ENCODE data around the gene RBM43.

RBM43 gene

DNA sequence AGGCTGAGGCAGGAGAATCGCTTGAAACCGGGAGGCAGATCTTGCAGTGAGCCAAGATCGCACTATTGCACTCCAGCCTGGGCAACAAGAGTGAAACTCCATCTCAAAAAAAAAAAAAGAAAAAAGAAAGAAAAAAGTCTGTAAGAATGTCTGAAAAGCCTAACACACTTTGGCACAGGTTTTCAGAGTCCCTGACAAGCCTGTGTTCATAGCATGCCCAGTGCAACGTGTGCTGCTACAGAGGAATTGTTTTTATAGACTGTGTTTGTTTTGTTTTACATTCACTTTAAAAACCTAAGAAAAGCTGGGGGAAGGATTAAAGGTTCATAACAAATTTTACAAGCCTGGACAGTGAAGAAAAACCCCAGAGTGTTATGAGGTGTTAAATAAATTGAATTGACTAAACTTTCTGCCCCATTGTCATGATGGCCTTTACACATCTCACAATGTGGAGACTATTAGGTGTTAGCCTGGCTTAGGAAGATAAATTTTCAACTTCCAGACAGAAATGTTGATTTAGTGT is 55.2 kb downstream of the RBM43 start:
- no peak for DNase-seq

DNA sequence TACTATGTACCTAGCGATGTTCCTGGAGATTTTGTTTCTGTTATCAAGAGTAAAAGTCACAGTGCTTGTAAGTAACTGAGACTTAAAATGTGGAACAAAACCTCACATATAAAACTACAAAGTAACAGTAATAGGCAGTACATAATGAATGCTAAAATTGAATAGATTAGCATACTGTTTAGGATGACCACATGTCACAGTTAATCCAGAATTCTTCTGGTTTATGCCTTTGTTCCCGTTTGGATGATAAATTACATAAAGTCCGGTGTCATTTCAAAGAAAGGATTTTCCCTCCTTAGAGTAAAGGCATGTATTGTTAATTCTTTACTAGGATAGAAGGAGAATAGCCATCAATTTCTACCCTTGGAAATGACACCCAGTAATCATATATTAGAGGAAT is 56.1 kb downstream of the RBM43 start:
- DNase-seq, result no peak

- no peak for DNase-seq
Measured at GRCh38 chr2:151204756-151205155, 56.9 kb downstream of the RBM43 start.

DNA sequence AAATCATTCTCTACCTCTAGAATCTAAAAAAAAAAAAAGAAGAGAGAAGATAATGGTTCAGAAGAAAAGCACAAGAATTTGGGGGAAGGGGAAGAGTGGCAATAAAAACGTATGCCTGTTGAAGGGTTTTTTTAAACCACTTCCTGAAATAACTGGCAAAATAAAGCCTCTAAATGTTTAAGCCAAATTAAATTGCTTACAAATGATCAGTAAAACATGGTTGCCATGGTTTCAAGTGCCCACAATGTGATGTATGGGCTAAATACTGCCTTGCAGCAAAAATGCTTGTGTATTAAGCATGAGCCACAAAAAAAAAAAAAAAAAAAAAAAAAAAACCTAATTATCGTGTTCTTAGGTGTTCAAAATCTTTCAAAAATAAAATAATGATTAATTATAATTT is 60.8 kb downstream of the RBM43 start:
- no peak for DNase-seq

DNA sequence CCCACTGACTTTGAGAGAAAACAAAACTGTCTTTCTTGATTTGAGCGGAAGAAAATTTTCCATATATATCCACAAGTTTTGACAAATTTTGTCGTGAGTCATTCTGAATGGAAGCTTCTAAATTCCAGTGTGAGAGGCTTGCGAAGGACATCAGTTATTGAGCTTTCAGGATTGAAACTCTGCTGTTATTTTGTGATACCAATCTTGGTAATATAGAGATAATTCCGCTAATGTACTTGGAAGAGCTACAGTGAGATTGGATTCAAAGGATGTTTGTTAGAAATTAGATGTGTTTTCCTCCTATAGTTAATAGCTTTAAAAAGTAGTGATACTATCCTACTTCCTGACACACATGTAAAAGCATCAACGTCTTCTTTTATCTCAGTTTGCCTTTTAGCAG is 61.4 kb downstream of the RBM43 start:
- no peak for DNase-seq

GRCh38 chr2:151198645-151199044 is 63.0 kb downstream of the RBM43 start:
- no peak for DNase-seq

Measured in inflammatory macrophage (primary cell).